Measurements from ENCODE around the gene ZNF679.
"Not testable (repeated sequence)": the region's sequence is repeated elsewhere in the genome, so short reads cannot be mapped to it uniquely, and the experiment has no call there.

The ZNF679 gene

DNA sequence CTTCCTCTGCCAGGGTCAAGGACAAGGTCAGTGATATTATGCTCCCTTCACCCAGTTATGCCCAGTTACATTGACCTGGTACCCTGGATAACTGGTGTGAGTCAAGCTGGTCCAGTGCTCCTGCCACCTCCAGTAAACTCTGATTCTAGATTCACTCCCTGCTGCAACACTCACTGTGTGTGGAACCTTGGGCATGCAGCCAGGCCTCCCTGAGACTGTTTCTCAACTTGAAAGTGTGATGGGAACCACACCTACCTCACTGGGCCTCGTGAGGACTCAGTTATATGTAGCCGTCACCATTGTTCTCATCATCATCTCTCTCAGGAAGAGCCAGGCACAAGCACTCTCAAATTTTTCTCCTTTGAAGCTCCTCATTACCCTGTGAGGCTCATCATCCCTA lies 84.6 kb downstream of the ZNF679 start:
- no peak for DNase-seq

DNA sequence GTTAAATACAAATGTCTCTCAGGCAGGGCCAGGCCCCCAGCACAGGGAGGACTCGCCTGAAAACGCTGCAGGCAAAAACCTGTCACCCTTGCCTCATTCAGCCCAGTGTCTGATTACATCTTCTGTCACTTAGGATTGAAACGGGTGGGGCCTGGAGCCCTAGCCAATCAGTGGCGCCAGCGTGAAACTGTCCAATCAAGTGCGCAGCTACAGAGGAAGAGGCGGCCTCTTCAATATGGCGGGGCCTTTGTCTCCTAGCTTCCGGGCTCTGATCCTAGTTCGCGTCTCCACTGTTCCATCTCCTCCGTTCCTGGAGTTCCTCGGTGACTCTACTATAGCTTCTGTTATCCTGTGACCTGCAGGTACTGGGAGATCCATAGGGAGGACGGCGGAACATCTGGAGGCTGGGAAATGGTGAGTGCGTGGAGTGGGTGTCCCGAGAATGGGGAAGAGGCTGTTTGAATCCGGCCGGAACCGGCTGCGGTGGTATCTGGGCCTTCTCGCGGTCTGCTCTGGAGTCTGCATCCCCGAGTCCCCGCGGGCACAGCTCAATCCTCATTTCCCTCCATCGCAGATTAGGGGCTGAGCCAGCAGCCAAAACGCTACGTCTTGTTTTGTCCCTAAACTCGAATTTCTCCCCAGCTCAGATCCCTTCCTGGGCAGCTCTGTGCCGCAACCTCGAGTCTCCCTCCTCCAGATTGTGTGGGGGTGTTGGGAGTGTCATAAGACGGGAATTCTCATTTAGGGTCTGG lies 85.6 kb downstream of the ZNF679 start, which contains the start of gene ZNF736:
TSS of gene ZNF736 (plus strand) at position 222 of the 752 bp plus-strand sequence. CDS start at position 412, 190 bp downstream.
- DNase-seq: peak; percentile 77

- DNase-seq: no peak
These were observed 86.3 kb downstream of the ZNF679 start for GRCh38 chr7:64314566-64314965.

GRCh38 chr7:64316031-64316742 lies 87.9 kb downstream of the ZNF679 start:
- DNase-seq: not testable (repeated sequence)

Measured in stimulated activated CD4-positive, alpha-beta T cell treated with anti-CD3 and anti-CD28 coated beads, Interleukin-12 subunit alpha, Interleukin-12 subunit beta, amount 100 ng/mL, for 4 hours (primary cell).